ENCODE results near the gene DNAJC1.
"Not testable (repeated sequence)": the region's sequence is repeated elsewhere in the genome, so short reads cannot be mapped to it uniquely, and the experiment has no call there.

DNAJC1 gene

DNA sequence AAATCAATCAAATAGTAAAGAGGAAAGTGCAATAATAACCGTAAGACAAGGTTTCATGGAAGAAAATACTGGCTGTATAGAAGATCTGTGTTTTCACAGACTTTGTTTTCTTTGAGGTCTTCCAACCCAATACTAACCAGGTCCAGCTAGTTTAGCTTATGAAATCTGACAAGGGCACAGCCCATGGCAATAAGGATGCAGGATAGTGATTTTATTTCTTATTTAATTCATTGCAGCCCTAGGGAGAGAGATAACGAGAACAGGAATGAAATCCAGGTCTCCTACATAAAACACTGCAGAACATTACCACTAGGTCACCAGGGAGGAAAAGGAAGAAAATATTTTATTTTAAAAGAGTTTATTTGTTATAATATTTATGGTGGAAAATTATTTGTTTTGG is 145.1 kb downstream of the DNAJC1 start:
- Mint-ChIP-seq H3K27ac (no peak overlapping the region), H3K9me3 (no peaks in the 10 kb centered on the region), H3K4me3 (no peak overlapping the region), H3K36me3 (peaks cover 5% of the 10 kb centered on the region), H3K4me1 (peaks cover 6% of the 10 kb centered on the region)
- ATAC-seq (no peak), DNase-seq (ENCODE audit: low spot score in 2 of 2) (no peak)

DNA sequence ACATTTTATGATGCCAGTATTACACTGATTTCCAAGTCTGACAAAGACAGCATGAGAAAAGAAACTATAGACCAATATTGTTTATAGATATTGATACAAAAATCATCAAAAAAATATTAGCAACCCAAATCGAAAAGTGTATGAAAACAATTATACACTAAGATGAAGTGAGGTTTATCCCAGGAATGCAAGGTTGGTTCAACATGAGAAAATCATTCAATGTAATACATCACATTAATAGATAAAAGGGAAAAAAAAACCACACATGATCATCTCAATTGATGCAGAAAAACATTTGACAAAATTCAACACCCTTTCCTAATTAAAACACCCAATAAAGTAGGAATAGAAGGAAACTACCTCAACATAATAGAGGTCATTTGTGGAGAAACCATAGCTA is 153.9 kb downstream of the DNAJC1 start:
- Mint-ChIP-seq H3K9me3 (peaks cover 18% of the 10 kb centered on the region), H3K4me1 (no peaks in the 10 kb centered on the region), H3K4me3 (no peak overlapping the region), H3K36me3 (no peaks in the 10 kb centered on the region), H3K27ac (no peak overlapping the region)
- DNase-seq (ENCODE audit: low spot score in 2 of 2) (no peak), ATAC-seq (no peak)

DNA sequence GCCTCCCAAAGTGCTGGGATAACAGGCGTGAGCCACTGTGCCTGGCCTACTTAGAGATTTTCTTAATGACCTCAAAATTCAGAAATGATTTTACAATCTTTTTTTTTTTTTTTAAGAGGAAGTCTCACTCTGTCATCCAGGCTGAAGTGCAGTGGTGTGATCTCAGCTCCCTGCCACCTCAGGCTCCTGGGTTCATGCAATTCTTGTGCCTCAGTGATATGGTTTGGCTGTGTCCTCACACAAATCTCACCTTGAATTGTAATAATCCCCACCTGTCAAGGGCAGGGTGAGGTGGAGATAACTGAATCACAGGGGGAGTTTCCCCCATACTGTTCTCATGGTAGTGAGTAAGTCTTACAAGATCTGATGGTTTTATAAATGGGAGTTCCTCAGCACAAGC is 159.9 kb downstream of the DNAJC1 start:
- Mint-ChIP-seq H3K36me3 (peaks cover 3% of the 10 kb centered on the region), H3K4me1 (no peaks in the 10 kb centered on the region), H3K4me3 (no peak overlapping the region), H3K9me3 (peaks cover 12% of the 10 kb centered on the region), H3K27ac (no peak overlapping the region)
- ATAC-seq (no peak), DNase-seq (ENCODE audit: low spot score in 2 of 2) (no peak)

DNA sequence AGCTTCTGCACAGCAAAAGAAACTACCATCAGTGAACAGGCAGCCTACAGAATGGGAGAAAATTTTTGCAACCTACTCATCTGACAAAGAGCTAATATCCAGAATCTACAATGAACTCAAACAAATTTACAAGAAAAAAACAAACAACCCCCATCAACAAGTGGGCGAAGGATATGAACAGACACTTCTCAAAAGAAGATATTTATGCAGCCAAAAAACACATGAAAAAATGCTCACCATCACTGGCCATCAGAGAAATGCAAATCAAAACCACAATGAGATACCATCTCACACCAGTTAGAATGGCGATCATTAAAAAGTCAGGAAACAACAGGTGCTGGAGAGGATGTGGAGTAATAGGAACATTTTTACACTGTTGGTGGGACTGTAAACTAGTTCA is 162.3 kb downstream of the DNAJC1 start:
- not testable (repeated sequence) for H3K4me1 Mint-ChIP-seq; H3K27ac Mint-ChIP-seq; H3K36me3 Mint-ChIP-seq; ATAC-seq; H3K4me3 Mint-ChIP-seq; DNase-seq (ENCODE audit: low spot score in 2 of 2)
- H3K9me3 Mint-ChIP-seq = peaks cover 14% of the 10 kb centered on the region

DNA sequence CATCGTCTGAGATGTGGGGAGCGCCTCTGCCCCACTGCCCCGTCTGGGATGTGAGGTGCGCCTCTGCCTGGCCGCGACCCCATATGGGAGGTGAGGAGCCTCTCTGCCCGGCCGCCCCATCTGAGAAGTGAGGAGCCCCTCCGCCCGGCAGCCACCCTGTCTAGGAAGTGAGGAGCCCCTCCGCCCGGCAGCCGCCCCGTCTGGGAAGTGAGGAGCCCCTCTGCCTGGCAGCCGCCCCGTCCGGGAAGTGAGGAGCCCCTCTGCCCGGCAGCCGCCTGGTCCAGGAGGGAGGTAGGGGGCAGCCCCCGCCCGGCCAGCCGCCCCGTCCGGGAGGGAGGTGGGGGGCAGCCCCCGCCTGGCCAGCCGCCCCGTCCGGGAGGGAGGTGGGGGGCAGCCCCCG is 166.0 kb downstream of the DNAJC1 start:
- Mint-ChIP-seq H3K36me3 (peaks cover 23% of the 10 kb centered on the region), H3K9me3 (peaks cover 24% of the 10 kb centered on the region)
- not testable (repeated sequence) for DNase-seq (ENCODE audit: low spot score in 2 of 2); ATAC-seq; H3K27ac Mint-ChIP-seq; H3K4me1 Mint-ChIP-seq; H3K4me3 Mint-ChIP-seq

DNA sequence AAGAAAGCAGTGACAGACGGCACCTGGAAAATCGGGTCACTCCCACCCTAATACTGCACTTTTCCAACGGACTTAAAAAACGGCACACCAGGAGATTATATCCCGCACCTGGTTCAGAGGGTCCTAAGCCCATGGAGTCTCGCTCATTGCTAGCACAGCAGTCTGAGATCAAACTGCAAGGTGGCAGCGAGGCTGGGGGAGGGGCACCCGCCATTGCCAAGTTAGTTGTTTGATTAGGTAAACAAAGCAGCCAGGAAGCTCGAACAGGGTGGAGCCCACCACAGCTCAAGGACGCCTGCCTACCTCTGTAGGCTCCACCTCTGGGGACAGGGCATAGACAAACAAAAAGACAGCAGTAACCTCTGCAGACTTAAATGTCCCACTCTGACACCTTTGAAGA is 169.0 kb downstream of the DNAJC1 start:
- peaks cover 23% of the 10 kb centered on the region for H3K36me3 Mint-ChIP-seq
- H3K27ac Mint-ChIP-seq; H3K4me3 Mint-ChIP-seq; DNase-seq (ENCODE audit: low spot score in 2 of 2); ATAC-seq; H3K4me1 Mint-ChIP-seq: not testable (repeated sequence)
- peaks cover 35% of the 10 kb centered on the region for H3K9me3 Mint-ChIP-seq

DNA sequence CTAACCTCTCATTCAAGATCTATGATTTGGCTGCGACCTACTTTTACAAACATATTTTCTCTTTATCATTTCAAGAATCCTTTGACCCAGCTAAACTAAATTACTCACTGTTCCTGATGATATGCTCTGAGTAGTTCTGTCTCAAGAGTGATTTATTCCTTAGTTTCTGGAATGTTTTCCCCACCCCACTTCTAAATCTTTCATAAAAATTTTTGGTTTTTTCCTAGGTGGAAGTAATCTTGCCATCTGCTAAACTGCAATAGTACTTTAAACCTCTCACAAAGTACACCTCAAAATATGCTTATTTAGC is 170.8 kb downstream of the DNAJC1 start:
- no peak for DNase-seq (ENCODE audit: low spot score in 2 of 2)
- no peak for ATAC-seq

DNA sequence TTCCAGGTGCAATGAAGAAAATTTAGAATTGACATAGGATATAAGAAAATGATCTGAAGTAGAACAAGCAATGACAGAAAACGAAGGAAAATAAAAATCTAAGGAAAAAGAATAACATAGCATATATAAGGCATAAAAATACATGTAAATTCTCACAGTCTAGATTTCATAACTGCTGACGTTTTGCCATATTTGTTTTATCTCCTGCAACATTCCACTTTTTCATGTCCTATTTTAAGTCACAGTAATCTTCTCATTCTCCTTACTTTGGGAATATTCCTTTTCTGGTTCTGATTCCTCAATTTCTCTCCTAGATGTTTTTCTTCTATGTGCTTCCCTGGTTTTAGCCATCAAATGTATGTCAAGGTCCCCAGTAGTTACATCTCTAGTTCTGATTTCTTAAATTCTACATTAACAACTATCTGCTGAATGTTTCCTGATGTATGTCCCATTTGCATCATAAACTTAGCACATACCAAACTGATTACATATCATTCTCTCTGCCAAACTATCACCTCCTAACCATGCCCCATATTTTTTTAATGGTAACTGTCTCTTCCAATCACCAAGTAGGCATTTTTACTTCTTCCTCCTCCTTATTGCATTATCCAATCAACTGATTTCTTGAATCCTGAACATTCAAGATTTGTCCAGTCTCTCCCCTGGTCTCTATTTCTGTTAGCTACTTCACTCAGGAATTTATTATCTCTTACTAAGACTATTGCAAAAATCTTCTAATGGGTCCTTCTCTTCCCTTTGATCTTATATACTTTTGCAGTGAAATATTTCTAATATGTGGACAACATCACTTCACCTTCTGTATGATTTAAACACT is 171.3 kb downstream of the DNAJC1 start:
- H3K4me3 Mint-ChIP-seq = no peak overlapping the region

More for the DNA sequence above, 170.8 kb downstream of the DNAJC1 start:
- no peak overlapping the region for H3K27ac Mint-ChIP-seq
- H3K4me1 Mint-ChIP-seq = peaks cover 5% of the 10 kb centered on the region
- no peak overlapping the region for H3K4me3 Mint-ChIP-seq
- H3K9me3 Mint-ChIP-seq = peaks cover 27% of the 10 kb centered on the region
- H3K36me3 Mint-ChIP-seq = peaks cover 15% of the 10 kb centered on the region

DNA sequence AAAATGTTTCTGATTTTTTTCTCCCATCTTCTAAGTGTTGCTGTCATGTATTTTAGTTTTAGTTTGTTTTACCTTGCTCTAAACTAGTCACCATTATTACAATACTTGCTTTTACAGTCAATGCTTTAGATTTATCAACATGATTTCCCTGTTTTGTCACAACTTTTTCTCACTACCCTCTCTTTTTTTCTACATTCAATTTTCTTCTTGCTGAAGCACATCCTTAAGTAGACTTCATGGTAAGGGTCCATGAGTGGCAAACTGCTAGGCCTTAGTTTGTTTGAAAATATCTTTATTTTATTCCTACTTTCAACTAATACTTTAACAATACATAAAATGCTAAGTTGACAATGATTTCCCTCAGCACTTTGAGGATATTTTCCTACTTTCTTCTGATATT is 173.5 kb downstream of the DNAJC1 start:
- Mint-ChIP-seq H3K4me1 (no peaks in the 10 kb centered on the region), H3K36me3 (peaks cover 9% of the 10 kb centered on the region), H3K4me3 (no peak overlapping the region), H3K27ac (no peak overlapping the region), H3K9me3 (peaks cover 35% of the 10 kb centered on the region)
- ATAC-seq (no peak), DNase-seq (ENCODE audit: low spot score in 2 of 2) (no peak)

More for the DNA sequence above, 171.3 kb downstream of the DNAJC1 start:
- peaks cover 5% of the 10 kb centered on the region for H3K4me1 Mint-ChIP-seq
- ATAC-seq (no peak), DNase-seq (ENCODE audit: low spot score in 2 of 2) (no peak)
- peaks cover 15% of the 10 kb centered on the region for H3K36me3 Mint-ChIP-seq
- no peak overlapping the region for H3K27ac Mint-ChIP-seq
- H3K9me3 Mint-ChIP-seq = peaks cover 28% of the 10 kb centered on the region

DNA sequence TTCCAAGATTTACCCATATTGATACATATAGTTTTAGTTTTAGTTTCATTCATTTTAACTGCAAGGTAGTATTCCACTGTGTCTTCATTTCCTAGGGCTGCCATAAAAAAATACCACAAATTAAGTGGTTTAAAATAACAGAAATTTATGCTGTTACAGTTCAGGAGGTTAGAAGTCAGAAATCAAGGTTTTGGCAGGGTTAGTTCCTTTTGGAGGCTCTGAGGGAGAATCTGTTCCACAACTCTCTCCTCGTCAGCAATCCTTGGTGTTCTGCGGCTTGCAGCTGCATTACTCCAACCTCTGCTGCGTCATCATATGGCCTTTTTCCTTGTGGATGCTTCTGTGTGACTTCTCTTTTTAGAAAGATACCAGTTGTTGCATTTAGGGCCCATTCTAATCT is 176.2 kb downstream of the DNAJC1 start:
- H3K4me1 Mint-ChIP-seq = no peaks in the 10 kb centered on the region
- no peaks in the 10 kb centered on the region for H3K36me3 Mint-ChIP-seq
- peaks cover 28% of the 10 kb centered on the region for H3K9me3 Mint-ChIP-seq
- DNase-seq (ENCODE audit: low spot score in 2 of 2) = no peak
- ATAC-seq = no peak
- no peak overlapping the region for H3K4me3 Mint-ChIP-seq
- H3K27ac Mint-ChIP-seq = no peak overlapping the region

DNA sequence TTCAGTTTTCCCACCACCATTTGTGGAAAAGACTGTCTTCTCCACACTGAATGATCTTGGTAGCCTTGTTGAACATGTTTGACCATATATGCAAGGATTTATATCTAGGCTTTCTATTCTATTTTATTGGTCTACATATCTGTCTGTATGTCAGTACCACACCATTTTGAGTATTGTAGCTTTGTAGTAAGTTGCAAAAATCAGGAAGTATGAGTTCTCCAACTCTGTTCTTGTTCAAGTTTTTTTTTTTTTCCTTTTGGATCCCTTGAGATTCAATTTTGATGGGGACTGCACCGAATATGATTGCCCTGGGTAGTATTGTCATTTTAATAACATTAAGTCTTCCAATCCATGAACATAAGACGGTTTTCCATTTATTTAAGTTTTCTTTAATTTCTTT is 176.8 kb downstream of the DNAJC1 start:
- Mint-ChIP-seq H3K4me1 (no peaks in the 10 kb centered on the region), H3K9me3 (peaks cover 26% of the 10 kb centered on the region), H3K27ac (no peak overlapping the region), H3K36me3 (no peaks in the 10 kb centered on the region), H3K4me3 (no peak overlapping the region)
- no peak for DNase-seq (ENCODE audit: low spot score in 2 of 2)
- ATAC-seq = no peak

DNA sequence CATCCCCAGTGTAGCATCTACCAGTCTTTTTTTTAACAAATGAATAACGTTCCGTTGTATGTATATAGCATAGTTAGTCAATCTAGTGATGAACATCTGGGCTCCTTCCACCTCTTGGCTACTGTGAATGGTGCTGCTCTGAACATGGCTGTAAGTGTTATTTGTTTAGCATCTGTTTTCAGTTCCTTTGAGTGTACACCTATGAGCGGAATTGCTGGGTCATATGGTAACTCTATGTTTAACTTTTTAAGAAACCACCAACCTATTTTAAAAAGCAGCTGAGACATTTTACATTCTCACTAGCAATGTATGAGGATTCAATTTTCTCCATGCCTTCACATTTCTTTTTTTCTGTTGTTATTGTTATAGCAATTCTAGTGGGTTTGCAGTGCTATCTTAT is 178.2 kb downstream of the DNAJC1 start:
- Mint-ChIP-seq H3K9me3 (peaks cover 19% of the 10 kb centered on the region), H3K4me1 (no peaks in the 10 kb centered on the region), H3K36me3 (no peaks in the 10 kb centered on the region), H3K4me3 (no peak overlapping the region), H3K27ac (no peak overlapping the region)
- no peak for ATAC-seq
- no peak for DNase-seq (ENCODE audit: low spot score in 2 of 2)

DNA sequence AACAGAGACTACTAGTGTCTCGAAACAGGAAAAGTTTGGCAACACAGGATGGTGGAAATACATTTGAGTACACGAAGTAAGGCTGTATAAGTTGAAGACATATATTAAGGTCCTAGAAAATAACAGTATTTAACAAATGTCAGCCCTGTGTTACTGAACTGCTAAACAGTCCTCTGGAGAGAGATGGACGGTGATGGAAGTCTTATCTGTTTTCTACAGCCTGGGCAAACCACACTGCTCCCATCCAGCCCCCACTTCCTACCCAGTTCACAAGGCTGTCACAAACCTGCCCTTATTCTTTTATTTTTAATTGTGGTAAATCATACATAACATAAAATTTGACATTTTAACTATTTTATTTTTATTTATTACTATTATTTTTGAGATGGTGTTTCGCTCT is 179.1 kb downstream of the DNAJC1 start:
- Mint-ChIP-seq H3K36me3 (no peaks in the 10 kb centered on the region), H3K9me3 (peaks cover 12% of the 10 kb centered on the region), H3K4me3 (no peak overlapping the region), H3K4me1 (no peaks in the 10 kb centered on the region), H3K27ac (no peak overlapping the region)
- ATAC-seq = no peak
- no peak for DNase-seq (ENCODE audit: low spot score in 2 of 2)

DNA sequence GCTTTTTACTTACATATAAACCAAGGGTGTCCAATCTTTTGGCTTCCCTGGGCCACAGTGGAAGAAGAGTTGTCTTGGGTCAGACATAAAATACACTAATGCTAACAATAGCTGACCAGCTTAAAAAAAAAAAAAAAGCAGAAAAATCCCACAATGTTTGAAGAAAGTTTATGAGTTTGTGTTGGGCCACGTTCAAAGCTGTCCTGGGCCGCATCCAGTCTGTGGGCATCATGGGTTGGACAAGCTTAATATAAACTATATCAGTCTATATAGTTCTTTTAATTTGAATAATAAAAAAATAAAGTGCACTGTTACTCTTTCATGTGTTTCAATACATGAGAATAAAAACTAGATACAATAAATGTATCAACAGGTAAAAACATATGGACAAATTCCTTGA is 179.9 kb downstream of the DNAJC1 start:
- Mint-ChIP-seq H3K4me1 (no peaks in the 10 kb centered on the region), H3K27ac (no peak overlapping the region), H3K9me3 (peaks cover 12% of the 10 kb centered on the region), H3K36me3 (no peaks in the 10 kb centered on the region), H3K4me3 (no peak overlapping the region)
- no peak for DNase-seq (ENCODE audit: low spot score in 2 of 2)
- no peak for ATAC-seq

DNA sequence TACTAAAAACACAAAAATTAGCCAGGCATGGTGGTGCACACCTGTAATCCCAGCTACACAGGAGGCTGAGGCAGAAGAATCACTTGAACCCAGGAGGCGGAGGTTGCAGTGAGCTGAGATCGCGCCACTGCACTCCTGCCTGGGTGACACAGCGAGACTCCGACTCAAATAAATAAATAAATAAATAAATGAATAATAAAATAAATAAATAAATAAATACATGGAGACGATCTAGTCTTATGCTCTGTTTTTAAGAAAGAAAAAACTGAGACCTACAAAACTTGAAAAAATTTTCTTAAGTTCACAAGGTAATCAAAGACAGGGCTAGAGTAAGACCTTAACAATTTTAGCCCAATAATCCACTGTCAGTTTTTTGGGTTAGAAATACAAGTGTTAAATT is 181.3 kb downstream of the DNAJC1 start:
- not testable (repeated sequence) for H3K27ac Mint-ChIP-seq; H3K36me3 Mint-ChIP-seq; H3K4me1 Mint-ChIP-seq; H3K4me3 Mint-ChIP-seq; DNase-seq (ENCODE audit: low spot score in 2 of 2); ATAC-seq
- peaks cover 12% of the 10 kb centered on the region for H3K9me3 Mint-ChIP-seq

DNA sequence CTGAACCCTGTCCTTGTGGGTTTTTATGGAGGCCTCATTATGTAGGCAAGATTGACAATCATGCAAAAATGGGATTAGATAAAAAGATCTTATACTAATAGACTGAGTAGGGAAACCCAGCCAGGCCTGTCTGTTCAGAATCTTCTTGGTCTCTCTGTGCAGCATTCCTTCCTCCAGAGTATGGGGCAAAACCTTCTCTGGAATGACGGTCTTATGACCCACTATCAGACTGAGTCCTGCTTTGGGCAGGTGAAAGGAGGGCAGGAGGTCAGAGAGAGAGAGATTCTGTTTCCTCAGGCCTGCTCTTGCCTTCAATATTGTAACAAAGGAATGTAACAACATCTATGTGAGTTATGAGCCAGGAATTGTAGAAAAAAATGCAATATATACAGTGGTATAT is 182.6 kb downstream of the DNAJC1 start:
- Mint-ChIP-seq H3K4me1 (no peaks in the 10 kb centered on the region), H3K9me3 (peaks cover 2% of the 10 kb centered on the region), H3K27ac (no peak overlapping the region), H3K4me3 (no peak overlapping the region), H3K36me3 (no peaks in the 10 kb centered on the region)
- ATAC-seq (no peak), DNase-seq (ENCODE audit: low spot score in 2 of 2) (no peak)
